H9 (cell line): ENCODE results near the gene RAPSN. TPM values are rescaled to one million over a fixed set of nuclear protein-coding genes. Genes with fewer than 3 reads are reported as not detected.

Experiments
- DNase-seq: peaks from one replicate; pipeline ENCODE4 v3.0.0-alpha.2; 2017
- H2AFZ ChIP-seq: one replicate; pipeline ENCODE4 v1.6.1; 2013; ENCODE audit warnings: mild to moderate bottlenecking, low read length, control low read depth, moderate library complexity
- H2AK5ac ChIP-seq: 2 replicates; pipeline ENCODE4 v1.6.1; 2013; ENCODE audit warnings: low read length, control low read depth, mixed read lengths; ENCODE audit not compliant: insufficient read length
- H2BK120ac ChIP-seq: one replicate; pipeline ENCODE4 v1.6.1; 2013; ENCODE audit warnings: low read depth, mild to moderate bottlenecking, low read length, control low read depth, inconsistent platforms; ENCODE audit not compliant: poor library complexity, severe bottlenecking
- H2BK12ac ChIP-seq: 2 replicates; pipeline ENCODE4 v1.6.1; 2013; ENCODE audit warnings: low read length, control low read depth, mixed read lengths, low read depth; ENCODE audit not compliant: insufficient read length
- H2BK15ac ChIP-seq: 2 replicates; pipeline ENCODE4 v1.6.1; 2013; ENCODE audit warnings: low read depth, low read length, control low read depth
- H2BK20ac ChIP-seq: one replicate; pipeline ENCODE4 v1.6.1; 2013; ENCODE audit warnings: low read depth, mild to moderate bottlenecking, low read length, control low read depth, inconsistent platforms; ENCODE audit not compliant: poor library complexity, severe bottlenecking
- H2BK5ac ChIP-seq: 2 replicates; pipeline ENCODE4 v1.6.1; 2013; ENCODE audit warnings: low read length, control low read depth, mixed read lengths; ENCODE audit not compliant: insufficient read length
- H3K14ac ChIP-seq: 2 replicates; pipeline ENCODE4 v1.6.1; 2013; ENCODE audit warnings: low read length, control low read depth; ENCODE audit not compliant: insufficient read depth
- H3K18ac ChIP-seq: 2 replicates; pipeline ENCODE4 v1.6.1; 2013; ENCODE audit warnings: low read depth, mild to moderate bottlenecking, mixed read lengths, low read length, control low read depth; ENCODE audit not compliant: insufficient read length
- H3K23ac ChIP-seq: 2 replicates; pipeline ENCODE4 v1.6.1; 2013; ENCODE audit warnings: low read length, control low read depth, mixed read lengths, low read depth; ENCODE audit not compliant: insufficient read length
- H3K23me2 ChIP-seq: 2 replicates; pipeline ENCODE4 v1.6.1; 2013; ENCODE audit warnings: low read depth, mild to moderate bottlenecking, mixed read lengths, low read length, control low read depth; ENCODE audit not compliant: insufficient read length, poor library complexity, severe bottlenecking
- H3K27ac ChIP-seq: 2 replicates; pipeline ENCODE4 v1.5.1; 2013; ENCODE audit warnings: low read length, control low read depth, mixed read lengths, low read depth; ENCODE audit not compliant: insufficient read length
- H3K27me3 ChIP-seq: 2 replicates; pipeline ENCODE4 v1.6.1; 2013; ENCODE audit warnings: low read length, control low read depth, inconsistent platforms; ENCODE audit not compliant: insufficient read depth
- H3K4ac ChIP-seq: 2 replicates; pipeline ENCODE4 v1.6.1; 2013; ENCODE audit warnings: low read depth, mild to moderate bottlenecking, control low read depth, inconsistent platforms, low read length, moderate library complexity
- H3K4me1 ChIP-seq: 2 replicates; pipeline ENCODE4 v1.6.1; 2013; ENCODE audit warnings: low read length, control low read depth, inconsistent platforms; ENCODE audit not compliant: insufficient read depth
- H3K4me2 ChIP-seq: 2 replicates; pipeline ENCODE4 v1.6.1; 2013; ENCODE audit warnings: low read length, control low read depth, mixed read lengths; ENCODE audit not compliant: insufficient read length, insufficient read depth
- H3K56ac ChIP-seq: 2 replicates; pipeline ENCODE4 v1.6.1; 2013; ENCODE audit warnings: low read depth, mild to moderate bottlenecking, mixed read lengths, low read length, control low read depth; ENCODE audit not compliant: insufficient read length
- H3K79me1 ChIP-seq: 2 replicates; pipeline ENCODE4 v1.6.1; 2013; ENCODE audit warnings: low read depth, mild to moderate bottlenecking, moderate library complexity, low read length, control low read depth, inconsistent platforms; ENCODE audit not compliant: insufficient read depth, poor library complexity, severe bottlenecking
- H3K79me2 ChIP-seq: 2 replicates; pipeline ENCODE4 v1.6.1; 2013; ENCODE audit warnings: low read length, control low read depth, inconsistent platforms; ENCODE audit not compliant: insufficient read depth
- H3K9ac ChIP-seq: 2 replicates; pipeline ENCODE4 v1.6.1; 2013; ENCODE audit warnings: low read length, control low read depth, mixed read lengths; ENCODE audit not compliant: insufficient read length; ENCODE audit errors: extremely low read depth
- H3K9me3 ChIP-seq: one replicate; pipeline ENCODE4 v1.6.1; 2013; ENCODE audit warnings: low read depth, low read length, inconsistent platforms; ENCODE audit not compliant: control insufficient read depth
- H3T11ph ChIP-seq: one replicate; pipeline ENCODE4 v1.6.1; 2013; ENCODE audit warnings: mild to moderate bottlenecking, low read length, control low read depth, inconsistent platforms
- H4K20me1 ChIP-seq: one replicate; pipeline ENCODE4 v1.6.1; 2013; ENCODE audit not compliant: control insufficient read depth, insufficient read length, insufficient read depth
- H4K5ac ChIP-seq: 2 replicates; pipeline ENCODE4 v1.6.1; 2013; ENCODE audit warnings: low read depth, mild to moderate bottlenecking, mixed read lengths, low read length, control low read depth; ENCODE audit not compliant: insufficient read length
- H4K8ac ChIP-seq: replicated peaks from 2 replicates; pipeline ENCODE4 v1.6.1; 2013; ENCODE audit warnings: low read length, control low read depth, mixed read lengths, low read depth; ENCODE audit not compliant: insufficient read length
- H4K91ac ChIP-seq: 2 replicates; pipeline ENCODE4 v1.6.1; 2013; ENCODE audit warnings: low read depth, mild to moderate bottlenecking, moderate library complexity, mixed read lengths, low read length, control low read depth; ENCODE audit not compliant: insufficient read length
- H3K27ac Mint-ChIP-seq, 3 experiments: 2 replicates in 2 of 3; 3 replicates in 1 of 3; pipeline ENCODE4 v1.8.0; 2020 to 2021; ENCODE audit warnings: mixed read lengths in 3 of 3, mild to moderate bottlenecking in 1 of 3, moderate library complexity in 1 of 3
- H3K27me3 Mint-ChIP-seq: 2 replicates; pipeline ENCODE4 v1.8.0; 2021; ENCODE audit warnings: low read depth, mild to moderate bottlenecking, moderate library complexity, mixed read lengths
- H3K36me3 Mint-ChIP-seq, 3 experiments: 2 replicates in 2 of 3; 3 replicates in 1 of 3; pipeline ENCODE4 v1.8.0; 2020 to 2021; ENCODE audit warnings: low read depth in 3 of 3, mixed read lengths in 3 of 3; ENCODE audit not compliant: insufficient read depth in 1 of 3
- H3K4me1 Mint-ChIP-seq, 2 experiments: 2 replicates each; pipeline ENCODE4 v1.8.0; 2020; ENCODE audit warnings: mixed read lengths in 2 of 2
- H3K4me3 Mint-ChIP-seq, 2 experiments: 2 replicates in 1 of 2; 3 replicates in 1 of 2; pipeline ENCODE4 v1.8.0; 2020 to 2021; ENCODE audit warnings: mild to moderate bottlenecking in 2 of 2, mixed read lengths in 2 of 2, moderate library complexity in 1 of 2
- H3K9me3 Mint-ChIP-seq, 2 experiments: 2 replicates in 1 of 2; 3 replicates in 1 of 2; pipeline ENCODE4 v1.8.0; 2020; ENCODE audit warnings: mild to moderate bottlenecking in 2 of 2, mixed read lengths in 2 of 2, moderate library complexity in 1 of 2
- CTCF ChIP-seq: fragments of 200-600 bp; sonication (generic); conservative IDR thresholded peaks from 3 replicates; pipeline ENCODE4 v1.8.0; 2021; ENCODE audit warnings: antibody characterized with exemption, mild to moderate bottlenecking
- WGBS: extraction: QIAGEN DNeasy Blood & Tissue Kit; methylation state at CpG from one replicate; pipeline ENCODE4 v1.1.7; 2013; ENCODE audit warnings: missing lambda C conversion rate, low lambda C conversion rate, mixed read lengths; ENCODE audit not compliant: insufficient read length; ENCODE audit errors: extremely low coverage; 5-methylcytosine and 5-hydroxymethylcytosine counted together
- total RNA-seq: library from RNA; stranded (reverse); gene quantifications from 2 replicates; pipeline ENCODE4 v1.2.1, GENCODE V29; 2021

The RAPSN gene
- total RNA-seq, 1 experiment from 2014 or later, result 0.48 TPM

GRCh38 chr11:47442514-47442913 lies 6.4 kb downstream of the RAPSN start:
- no peaks in the 10 kb centered on the region for H3K9me3 Mint-ChIP-seq
- H2AK5ac ChIP-seq, result no peak overlapping the region
- H3T11ph ChIP-seq, result no peak overlapping the region
- no peaks in the 10 kb centered on the region for H3K9me3 ChIP-seq
- H3K14ac ChIP-seq, result no peak overlapping the region
- no peak overlapping the region for H4K8ac ChIP-seq
- no peak overlapping the region for H3K4me2 ChIP-seq
- no peak overlapping the region for H4K5ac ChIP-seq
- H3K9ac ChIP-seq, result no peak overlapping the region
- no peak for DNase-seq
- H2BK12ac ChIP-seq, result no peak overlapping the region
- no peaks in the 10 kb centered on the region for H3K4me1 ChIP-seq
- H2BK120ac ChIP-seq, result no peak overlapping the region
- H3K4me1 Mint-ChIP-seq, result peaks cover 4% of the 10 kb centered on the region in 2 experiments; a peak in 2 of 4 replicates
- H3K27ac ChIP-seq, result no peak overlapping the region
- WGBS, result no CpG with 5 or more reads among the region's 8 CpGs
- no peak overlapping the region for H2BK20ac ChIP-seq
- no peak overlapping the region for H2BK15ac ChIP-seq
- no peaks in the 10 kb centered on the region for H3K27me3 ChIP-seq
- TF ChIP-seq CTCF, result no peak
- no peak overlapping the region for H3K56ac ChIP-seq
- H3K27me3 Mint-ChIP-seq, result no peaks in the 10 kb centered on the region
- no peak overlapping the region for H3K27ac Mint-ChIP-seq
- no peak overlapping the region for H3K4me3 Mint-ChIP-seq
- no peak overlapping the region for H3K18ac ChIP-seq
- H2AFZ ChIP-seq, result no peak overlapping the region
- no peaks in the 10 kb centered on the region for H3K79me2 ChIP-seq
- H4K20me1 ChIP-seq, result no peaks in the 10 kb centered on the region
- no peaks in the 10 kb centered on the region for H3K79me1 ChIP-seq
- no peaks in the 10 kb centered on the region for H3K36me3 Mint-ChIP-seq
- H4K91ac ChIP-seq, result no peak overlapping the region
- no peaks in the 10 kb centered on the region for H3K23me2 ChIP-seq
- no peak overlapping the region for H2BK5ac ChIP-seq
- no peak overlapping the region for H3K4ac ChIP-seq
- H3K23ac ChIP-seq, result no peak overlapping the region
